Measurements from ENCODE around the gene CCDC85C. TPM values are rescaled to one million over a fixed set of nuclear protein-coding genes. Genes with fewer than 3 reads are reported as not detected.

CCDC85C gene
- total and polyA plus RNA-seq, 4 donors: 4.0 to 23.9 (median 9.6) TPM

DNA sequence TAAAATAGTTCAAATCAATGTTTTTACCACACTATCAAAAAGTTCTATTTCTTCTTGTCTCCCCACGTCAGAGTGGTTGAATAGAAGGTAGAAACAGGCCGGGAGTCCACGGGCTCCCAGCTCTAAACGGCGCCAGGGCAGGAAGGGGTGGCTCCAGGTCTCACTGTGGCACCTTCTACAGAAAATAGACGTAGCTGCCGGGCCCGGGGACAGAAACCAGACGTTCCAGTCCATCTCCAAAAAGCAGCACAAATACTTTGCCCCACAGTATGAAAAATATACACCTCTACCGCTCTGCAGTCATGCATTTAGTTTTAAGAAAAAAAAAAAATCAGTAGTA lies 91.9 kb downstream of the CCDC85C start (continued):
- TF ChIP-seq, protein P1, sequence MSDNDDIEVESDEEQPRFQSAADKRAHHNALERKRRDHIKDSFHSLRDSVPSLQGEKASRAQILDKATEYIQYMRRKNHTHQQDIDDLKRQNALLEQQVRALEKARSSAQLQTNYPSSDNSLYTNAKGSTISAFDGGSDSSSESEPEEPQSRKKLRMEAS (IDR thresholded peaks at IDR 0.05): no peak

DNA sequence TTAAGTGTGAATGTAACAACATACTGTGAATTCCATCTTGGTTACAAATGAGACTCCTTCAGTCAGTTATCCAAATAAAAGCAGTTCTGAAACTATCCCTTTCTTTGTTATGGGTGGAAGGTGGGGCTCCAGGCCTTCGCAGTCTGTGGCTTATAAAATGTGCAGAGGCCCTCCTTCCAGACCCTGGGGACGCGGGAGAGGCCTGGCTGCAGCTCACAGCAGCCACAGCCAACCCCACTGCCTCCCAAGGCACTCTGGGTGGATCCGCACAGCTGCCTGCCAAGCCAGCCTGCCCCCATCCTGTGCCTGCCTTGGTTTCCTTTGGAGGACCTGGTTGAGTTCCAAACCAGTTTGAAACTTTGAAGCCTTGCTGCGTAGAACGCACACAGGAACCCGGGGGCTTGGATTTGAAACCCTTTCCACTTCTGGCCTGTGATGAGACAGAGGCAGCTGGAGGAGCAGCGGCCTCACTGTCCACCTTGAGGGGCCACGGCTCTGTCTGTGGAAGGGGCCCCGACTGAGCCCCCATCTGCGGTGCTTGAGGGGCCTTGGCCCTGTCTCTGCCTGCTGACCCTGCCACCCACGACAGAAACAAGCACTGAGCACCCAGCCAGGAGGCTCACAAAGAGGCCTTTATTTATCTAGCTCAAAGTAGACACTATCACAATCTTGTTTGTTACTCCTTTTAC lies 92.4 kb downstream of the CCDC85C start:
- Histone ChIP-seq H3K4me3 (ENCODE audit: low read depth in 1 of 3, low read length in 3 of 3) (no peak overlapping the region), H3K27ac (ENCODE audit: low read depth in 1 of 2, low read length in 2 of 2) (no peak overlapping the region), H3K9me3 (ENCODE audit: control insufficient read depth in 4 of 4, low read length in 3 of 4) (no peaks in the 10 kb centered on the region), H3K36me3 (ENCODE audit: control insufficient read depth in 4 of 4, insufficient read depth in 3 of 4, low read depth in 1 of 4, low read length in 3 of 4) (peaks cover 9 to 63% (median 21%) of the 10 kb centered on the region in 4 donors), H3K27me3 (ENCODE audit: control insufficient read depth in 4 of 4, insufficient read depth in 4 of 4, low read length in 3 of 4) (no peaks in the 10 kb centered on the region), H3K4me1 (ENCODE audit: control insufficient read depth in 4 of 4, insufficient read depth in 4 of 4, low read length in 3 of 4) (peaks cover 0 to 19% (median 10%) of the 10 kb centered on the region in 4 donors), H3K9ac (ENCODE audit: low read depth in 1 of 2, low read length in 2 of 2) (no peak overlapping the region)
- no peak for TF ChIP-seq TAF1 (conservative IDR thresholded peaks at IDR 0.05)
- TF ChIP-seq, protein P2, sequence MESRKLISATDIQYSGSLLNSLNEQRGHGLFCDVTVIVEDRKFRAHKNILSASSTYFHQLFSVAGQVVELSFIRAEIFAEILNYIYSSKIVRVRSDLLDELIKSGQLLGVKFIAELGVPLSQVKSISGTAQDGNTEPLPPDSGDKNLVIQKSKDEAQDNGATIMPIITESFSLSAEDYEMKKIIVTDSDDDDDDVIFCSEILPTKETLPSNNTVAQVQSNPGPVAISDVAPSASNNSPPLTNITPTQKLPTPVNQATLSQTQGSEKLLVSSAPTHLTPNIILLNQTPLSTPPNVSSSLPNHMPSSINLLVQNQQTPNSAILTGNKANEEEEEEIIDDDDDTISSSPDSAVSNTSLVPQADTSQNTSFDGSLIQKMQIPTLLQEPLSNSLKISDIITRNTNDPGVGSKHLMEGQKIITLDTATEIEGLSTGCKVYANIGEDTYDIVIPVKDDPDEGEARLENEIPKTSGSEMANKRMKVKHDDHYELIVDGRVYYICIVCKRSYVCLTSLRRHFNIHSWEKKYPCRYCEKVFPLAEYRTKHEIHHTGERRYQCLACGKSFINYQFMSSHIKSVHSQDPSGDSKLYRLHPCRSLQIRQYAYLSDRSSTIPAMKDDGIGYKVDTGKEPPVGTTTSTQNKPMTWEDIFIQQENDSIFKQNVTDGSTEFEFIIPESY (IDR thresholded peaks at IDR 0.05): no peak
- no peak for TF ChIP-seq SP1 (IDR thresholded peaks at IDR 0.05)
- TF ChIP-seq NR2F2 (IDR thresholded peaks at IDR 0.05): no peak
- TF ChIP-seq FOXA1 (IDR thresholded peaks at IDR 0.05): no peak
- no peak for TF ChIP-seq HNF4G (IDR thresholded peaks at IDR 0.05)
- no peak for TF ChIP-seq GABPA (IDR thresholded peaks at IDR 0.05 in 1 of 2, conservative IDR thresholded peaks at IDR 0.05 in 1 of 2)
- WGBS: 88% methylated on average over 12 of the region's 12 CpGs
- DNase-seq (ENCODE audit: low spot score): no peak

DNA sequence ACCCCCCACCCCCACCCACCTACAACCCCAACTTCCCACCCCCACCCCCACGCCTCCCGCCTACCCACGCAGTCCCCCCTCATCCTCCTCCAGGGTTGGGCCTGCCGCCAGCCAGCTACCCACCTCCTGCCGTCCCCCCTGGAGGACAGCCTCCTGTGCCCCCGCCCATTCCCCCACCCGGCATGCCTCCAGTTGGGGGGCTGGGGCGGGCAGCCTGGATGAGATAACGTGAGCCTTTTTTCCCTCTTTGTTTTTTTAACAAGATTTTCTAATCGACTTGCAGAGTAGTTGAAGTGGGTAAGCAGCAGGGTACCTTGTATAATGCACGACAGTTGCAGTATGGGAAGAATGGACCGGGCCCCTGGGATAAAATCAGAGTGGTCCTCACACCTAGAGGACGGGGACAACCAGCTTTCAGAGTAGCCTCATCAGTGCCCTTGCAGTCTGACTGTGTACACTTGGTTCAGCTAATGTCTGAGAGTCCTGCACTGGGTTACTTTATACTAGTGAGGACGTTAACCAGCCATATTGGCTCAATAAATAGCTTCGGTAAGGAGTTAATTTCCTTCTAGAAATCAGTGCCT lies 93.4 kb downstream of the CCDC85C start:
- WGBS: 88% methylated on average over 15 of the region's 15 CpGs
- DNase-seq (ENCODE audit: low spot score): no peak
- Histone ChIP-seq H3K4me3 (ENCODE audit: low read depth in 1 of 3, low read length in 3 of 3) (no peak overlapping the region), H3K27ac (ENCODE audit: low read depth in 1 of 2, low read length in 2 of 2) (no peak overlapping the region), H3K36me3 (ENCODE audit: control insufficient read depth in 4 of 4, insufficient read depth in 3 of 4, low read depth in 1 of 4, low read length in 3 of 4) (peaks cover 9 to 72% (median 25%) of the 10 kb centered on the region in 4 donors), H3K4me1 (ENCODE audit: control insufficient read depth in 4 of 4, insufficient read depth in 4 of 4, low read length in 3 of 4) (peaks cover 0 to 19% (median 10%) of the 10 kb centered on the region in 4 donors), H3K27me3 (ENCODE audit: control insufficient read depth in 4 of 4, insufficient read depth in 4 of 4, low read length in 3 of 4) (no peaks in the 10 kb centered on the region), H3K9ac (ENCODE audit: low read depth in 1 of 2, low read length in 2 of 2) (no peak overlapping the region), H3K9me3 (ENCODE audit: control insufficient read depth in 4 of 4, low read length in 3 of 4) (no peaks in the 10 kb centered on the region)
- no peak for TF ChIP-seq HNF4G (IDR thresholded peaks at IDR 0.05)
- no peak for TF ChIP-seq SP1 (IDR thresholded peaks at IDR 0.05)
- TF ChIP-seq, protein P2 (IDR thresholded peaks at IDR 0.05): no peak
- no peak for TF ChIP-seq GABPA (IDR thresholded peaks at IDR 0.05 in 1 of 2, conservative IDR thresholded peaks at IDR 0.05 in 1 of 2)
- no peak for TF ChIP-seq FOXA1 (IDR thresholded peaks at IDR 0.05)
- no peak for TF ChIP-seq EGR1 (IDR thresholded peaks at IDR 0.05; ENCODE audit: low read depth in 2 of 2)
- TF ChIP-seq FOXA2 (IDR thresholded peaks at IDR 0.05): no peak
- no peak for TF ChIP-seq HNF4A (conservative IDR thresholded peaks at IDR 0.05)
- TF ChIP-seq JUND (IDR thresholded peaks at IDR 0.05): no peak
- TF ChIP-seq, protein P3, sequence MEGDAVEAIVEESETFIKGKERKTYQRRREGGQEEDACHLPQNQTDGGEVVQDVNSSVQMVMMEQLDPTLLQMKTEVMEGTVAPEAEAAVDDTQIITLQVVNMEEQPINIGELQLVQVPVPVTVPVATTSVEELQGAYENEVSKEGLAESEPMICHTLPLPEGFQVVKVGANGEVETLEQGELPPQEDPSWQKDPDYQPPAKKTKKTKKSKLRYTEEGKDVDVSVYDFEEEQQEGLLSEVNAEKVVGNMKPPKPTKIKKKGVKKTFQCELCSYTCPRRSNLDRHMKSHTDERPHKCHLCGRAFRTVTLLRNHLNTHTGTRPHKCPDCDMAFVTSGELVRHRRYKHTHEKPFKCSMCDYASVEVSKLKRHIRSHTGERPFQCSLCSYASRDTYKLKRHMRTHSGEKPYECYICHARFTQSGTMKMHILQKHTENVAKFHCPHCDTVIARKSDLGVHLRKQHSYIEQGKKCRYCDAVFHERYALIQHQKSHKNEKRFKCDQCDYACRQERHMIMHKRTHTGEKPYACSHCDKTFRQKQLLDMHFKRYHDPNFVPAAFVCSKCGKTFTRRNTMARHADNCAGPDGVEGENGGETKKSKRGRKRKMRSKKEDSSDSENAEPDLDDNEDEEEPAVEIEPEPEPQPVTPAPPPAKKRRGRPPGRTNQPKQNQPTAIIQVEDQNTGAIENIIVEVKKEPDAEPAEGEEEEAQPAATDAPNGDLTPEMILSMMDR (IDR thresholded peaks at IDR 0.05; ENCODE audit: low read depth, low read length, missing input control): no peak
- TF ChIP-seq TAF1 (conservative IDR thresholded peaks at IDR 0.05): no peak
- no peak for TF ChIP-seq YY1 (IDR thresholded peaks at IDR 0.05)
- TF ChIP-seq, protein P4, sequence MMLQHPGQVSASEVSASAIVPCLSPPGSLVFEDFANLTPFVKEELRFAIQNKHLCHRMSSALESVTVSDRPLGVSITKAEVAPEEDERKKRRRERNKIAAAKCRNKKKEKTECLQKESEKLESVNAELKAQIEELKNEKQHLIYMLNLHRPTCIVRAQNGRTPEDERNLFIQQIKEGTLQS (IDR thresholded peaks at IDR 0.05): no peak
- no peak for TF ChIP-seq RAD21 (IDR thresholded peaks at IDR 0.05)
- TF ChIP-seq RXRA (IDR thresholded peaks at IDR 0.05): no peak
- TF ChIP-seq, protein P1 (IDR thresholded peaks at IDR 0.05): no peak
- TF ChIP-seq, protein P5, sequence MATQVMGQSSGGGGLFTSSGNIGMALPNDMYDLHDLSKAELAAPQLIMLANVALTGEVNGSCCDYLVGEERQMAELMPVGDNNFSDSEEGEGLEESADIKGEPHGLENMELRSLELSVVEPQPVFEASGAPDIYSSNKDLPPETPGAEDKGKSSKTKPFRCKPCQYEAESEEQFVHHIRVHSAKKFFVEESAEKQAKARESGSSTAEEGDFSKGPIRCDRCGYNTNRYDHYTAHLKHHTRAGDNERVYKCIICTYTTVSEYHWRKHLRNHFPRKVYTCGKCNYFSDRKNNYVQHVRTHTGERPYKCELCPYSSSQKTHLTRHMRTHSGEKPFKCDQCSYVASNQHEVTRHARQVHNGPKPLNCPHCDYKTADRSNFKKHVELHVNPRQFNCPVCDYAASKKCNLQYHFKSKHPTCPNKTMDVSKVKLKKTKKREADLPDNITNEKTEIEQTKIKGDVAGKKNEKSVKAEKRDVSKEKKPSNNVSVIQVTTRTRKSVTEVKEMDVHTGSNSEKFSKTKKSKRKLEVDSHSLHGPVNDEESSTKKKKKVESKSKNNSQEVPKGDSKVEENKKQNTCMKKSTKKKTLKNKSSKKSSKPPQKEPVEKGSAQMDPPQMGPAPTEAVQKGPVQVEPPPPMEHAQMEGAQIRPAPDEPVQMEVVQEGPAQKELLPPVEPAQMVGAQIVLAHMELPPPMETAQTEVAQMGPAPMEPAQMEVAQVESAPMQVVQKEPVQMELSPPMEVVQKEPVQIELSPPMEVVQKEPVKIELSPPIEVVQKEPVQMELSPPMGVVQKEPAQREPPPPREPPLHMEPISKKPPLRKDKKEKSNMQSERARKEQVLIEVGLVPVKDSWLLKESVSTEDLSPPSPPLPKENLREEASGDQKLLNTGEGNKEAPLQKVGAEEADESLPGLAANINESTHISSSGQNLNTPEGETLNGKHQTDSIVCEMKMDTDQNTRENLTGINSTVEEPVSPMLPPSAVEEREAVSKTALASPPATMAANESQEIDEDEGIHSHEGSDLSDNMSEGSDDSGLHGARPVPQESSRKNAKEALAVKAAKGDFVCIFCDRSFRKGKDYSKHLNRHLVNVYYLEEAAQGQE (IDR thresholded peaks at IDR 0.05): no peak
- TF ChIP-seq NR2F2 (IDR thresholded peaks at IDR 0.05): no peak

All from liver (tissue), 9 donors.